GM12801 (cell line): ENCODE measurements around the gene IFITM2.

Source experiments
- CTCF ChIP-seq: IDR thresholded peaks from one replicate; pipeline ENCODE4 v1.5.1; 2011; ENCODE audit warnings: control low read depth; ENCODE audit not compliant: insufficient read length; ENCODE audit errors: extremely low read depth

IFITM2 gene

GRCh38 chr11:328012-328411, 20.4 kb downstream of the IFITM2 start:
- no peak for TF ChIP-seq CTCF

- no peak for TF ChIP-seq CTCF
Measured at GRCh38 chr11:329886-330253, 22.3 kb downstream of the IFITM2 start.

DNA sequence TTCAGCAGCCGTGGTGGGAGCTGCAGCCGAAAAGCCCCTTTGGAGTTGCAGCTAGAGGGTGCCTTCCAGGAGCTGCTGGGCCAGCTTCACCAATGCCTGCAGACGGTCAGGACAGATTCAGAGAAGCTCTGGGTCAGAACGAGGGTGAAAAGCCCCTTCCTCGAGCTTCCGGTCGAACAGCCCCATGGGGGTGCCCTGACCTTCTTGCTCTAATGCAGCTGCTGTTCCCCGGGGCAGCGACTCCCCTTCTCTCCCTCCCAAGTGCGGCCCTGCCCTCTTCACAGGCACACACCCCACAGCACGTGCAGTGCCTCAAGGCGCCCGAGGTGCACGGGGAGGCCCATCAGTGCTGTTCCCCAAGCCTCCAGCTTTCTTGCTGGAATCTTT, 22.7 kb downstream of the IFITM2 start:
- TF ChIP-seq CTCF: no peak

GRCh38 chr11:330694-331357, 23.2 kb downstream of the IFITM2 start:
- TF ChIP-seq CTCF: no peak

DNA sequence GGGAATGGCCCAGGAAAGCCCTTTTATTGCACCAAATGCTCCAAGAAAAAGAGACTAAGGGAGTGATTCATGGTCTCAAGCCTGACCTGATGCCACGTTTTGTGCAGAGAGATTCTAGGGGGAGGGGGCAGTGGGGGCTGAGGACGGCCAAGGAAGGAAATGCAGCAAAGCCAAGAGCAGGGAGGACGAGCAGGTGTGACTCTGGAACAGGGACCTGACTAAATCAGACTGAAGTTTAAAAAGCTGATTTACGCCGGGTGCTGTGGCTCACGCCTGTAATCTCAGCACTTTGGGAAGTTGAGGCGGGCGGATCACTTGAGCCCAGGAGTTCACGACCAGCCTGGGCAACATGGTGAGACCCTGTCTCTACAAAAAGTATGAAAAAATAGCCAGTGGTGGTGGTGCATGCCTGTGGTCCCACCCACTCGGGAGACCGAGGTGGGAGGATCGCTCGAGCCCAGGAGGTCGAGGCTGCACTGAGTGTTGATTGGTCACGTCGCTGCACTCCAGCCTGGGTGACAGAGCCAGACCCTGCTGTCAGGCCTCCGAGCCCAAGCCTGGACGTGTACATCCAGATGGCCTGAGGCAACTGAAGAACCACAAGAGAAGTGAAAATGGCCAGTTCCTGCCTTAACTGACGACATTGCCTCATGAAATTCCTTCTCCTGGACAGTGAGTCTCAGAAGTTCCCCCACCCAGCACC, 23.9 kb downstream of the IFITM2 start:
- TF ChIP-seq CTCF: no peak

- no peak for TF ChIP-seq CTCF
Measured at GRCh38 chr11:332651-333480, 25.2 kb downstream of the IFITM2 start.

DNA sequence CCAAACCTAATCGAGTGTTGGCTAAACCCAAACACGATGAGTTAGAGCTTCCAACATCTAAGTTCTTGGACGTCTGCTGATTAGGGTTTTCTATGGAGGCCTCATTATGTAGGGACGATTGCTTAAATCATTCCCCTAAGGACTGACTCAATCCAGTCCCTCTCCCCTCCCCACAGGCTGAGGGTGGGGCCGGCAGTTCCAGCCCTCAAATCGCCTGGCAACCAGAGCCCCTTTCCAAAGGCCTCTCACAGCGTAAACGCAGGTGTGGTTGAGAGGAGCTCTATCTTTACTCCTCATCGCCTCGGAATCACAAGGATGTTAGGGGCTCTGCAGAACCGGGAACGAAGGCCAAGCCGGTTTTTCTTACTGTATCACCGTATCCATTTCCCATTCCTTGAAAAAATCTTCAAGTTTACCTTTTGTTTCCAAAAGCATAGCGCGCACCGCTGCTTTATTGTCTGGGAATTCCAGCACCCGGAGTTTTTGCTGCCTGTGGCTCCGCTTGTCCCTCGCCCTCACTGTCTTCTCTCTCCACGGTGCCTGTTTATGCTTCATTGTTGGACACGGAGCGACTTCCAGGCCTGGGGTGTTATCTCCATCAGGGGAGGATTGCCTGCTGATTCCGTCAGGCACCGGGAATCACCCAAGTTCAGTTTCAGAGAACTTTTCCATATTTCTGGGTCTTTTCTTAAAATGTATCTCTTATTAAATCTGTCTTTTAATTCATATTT, 26.8 kb downstream of the IFITM2 start:
- TF ChIP-seq CTCF: no peak
